Left lung (tissue), 10 donors: ENCODE results near the gene SLC7A1. TPM values are rescaled to one million over a fixed set of nuclear protein-coding genes. Genes with fewer than 3 reads are reported as not detected.
A peak's percentile ranks its signal among the peaks of the same experiment; 100 is the strongest.

ENCODE experiments used
- ATAC-seq: fragments of 200-7000 bp; cut with Tn5 transposase; one replicate; pipeline ENCODE4 v1.9.1; 2020; ENCODE audit warnings: moderate library complexity
- DNase-seq, 4 donors: peaks; one replicate each; pipeline ENCODE4 v3.0.0-alpha.2; 2013 to 2020
- H3K27ac ChIP-seq, 2 donors: fragments of 200-600 bp; sonication (generic) in 1 of 2; one replicate each; pipeline versions ENCODE4 v1.5.0 to v1.8.0; 2020 to 2021
- H3K27me3 ChIP-seq, 2 donors: fragments of 200-600 bp; sonication (generic) in 1 of 2; one replicate each; pipeline versions ENCODE4 v1.5.0 to v1.8.0; 2020 to 2021
- H3K36me3 ChIP-seq, 2 donors: fragments of 200-600 bp; sonication (generic) in 1 of 2; one replicate each; pipeline versions ENCODE4 v1.5.0 to v1.8.0; 2020 to 2021
- H3K4me1 ChIP-seq, 2 donors: fragments of 200-600 bp; one replicate each; pipeline ENCODE4 v1.8.0; 2021
- H3K4me3 ChIP-seq, 2 donors: fragments of 200-600 bp; sonication (generic) in 1 of 2; one replicate each; pipeline versions ENCODE4 v1.5.0 to v1.8.0; 2020 to 2021; ENCODE audit warnings: mild to moderate bottlenecking in 1 of 2
- H3K9me3 ChIP-seq, 2 donors: fragments of 200-600 bp; sonication (generic) in 1 of 2; one replicate each; pipeline versions ENCODE4 v1.5.0 to v1.8.0; 2020 to 2021
- intact Hi-C, 2 donors: fragments of 100-400 bp; cut with DNase I; formaldehyde crosslinking; loops; one replicate each; pipeline versions ENCODE4 v1.11.2 to v1.14.2; 2022
- polyA plus RNA-seq, 6 donors: library from polyadenylated mRNA; unstranded; fragments of 120-200 nt; gene quantifications; one replicate each; pipeline ENCODE4 v1.2.1, GENCODE V29; 2013; ENCODE audit not compliant: insufficient read length in 6 of 6
- total RNA-seq, 2 donors: library from RNA; stranded (reverse); fragmentation: NEBNext Ultra II Directional; extraction: Animal tissue kit (Norgen Biotek cat#: 25700); gene quantifications; one replicate each; pipeline ENCODE4 v1.2.1, GENCODE V29; 2021
- TF ChIP-seq, protein P1 (sequence below), 2 donors: fragments of 200-600 bp; sonication (generic) in 1 of 2; IDR thresholded peaks; one replicate each; pipeline versions ENCODE4 v1.5.0 to v1.8.0; 2021; ENCODE audit warnings: antibody characterized with exemption in 2 of 2
- donor health status: DM: no; HTN: yes; CAD: no.
- donor health status: DM: no; HTN: no; CAD: no.

SLC7A1 gene
- total and polyA plus RNA-seq, 8 donors: 10.0 to 54.2 (median 11.3) TPM

- Histone ChIP-seq H3K4me3 (no peak overlapping the region), H3K27ac (no peak overlapping the region), H3K27me3 (no peaks in the 10 kb centered on the region), H3K36me3 (no peaks in the 10 kb centered on the region), H3K9me3 (no peaks in the 10 kb centered on the region), H3K4me1 (peaks cover 0 to 1% of the 10 kb centered on the region in 2 donors)
- DNase-seq (no peak), ATAC-seq (peak; percentile 57)
- TF ChIP-seq, protein P1, sequence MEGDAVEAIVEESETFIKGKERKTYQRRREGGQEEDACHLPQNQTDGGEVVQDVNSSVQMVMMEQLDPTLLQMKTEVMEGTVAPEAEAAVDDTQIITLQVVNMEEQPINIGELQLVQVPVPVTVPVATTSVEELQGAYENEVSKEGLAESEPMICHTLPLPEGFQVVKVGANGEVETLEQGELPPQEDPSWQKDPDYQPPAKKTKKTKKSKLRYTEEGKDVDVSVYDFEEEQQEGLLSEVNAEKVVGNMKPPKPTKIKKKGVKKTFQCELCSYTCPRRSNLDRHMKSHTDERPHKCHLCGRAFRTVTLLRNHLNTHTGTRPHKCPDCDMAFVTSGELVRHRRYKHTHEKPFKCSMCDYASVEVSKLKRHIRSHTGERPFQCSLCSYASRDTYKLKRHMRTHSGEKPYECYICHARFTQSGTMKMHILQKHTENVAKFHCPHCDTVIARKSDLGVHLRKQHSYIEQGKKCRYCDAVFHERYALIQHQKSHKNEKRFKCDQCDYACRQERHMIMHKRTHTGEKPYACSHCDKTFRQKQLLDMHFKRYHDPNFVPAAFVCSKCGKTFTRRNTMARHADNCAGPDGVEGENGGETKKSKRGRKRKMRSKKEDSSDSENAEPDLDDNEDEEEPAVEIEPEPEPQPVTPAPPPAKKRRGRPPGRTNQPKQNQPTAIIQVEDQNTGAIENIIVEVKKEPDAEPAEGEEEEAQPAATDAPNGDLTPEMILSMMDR (IDR thresholded peaks at IDR 0.05): no peak
- intact Hi-C loops: no loop called here
Observed at GRCh38 chr13:29578300-29579085, 17.0 kb downstream of the SLC7A1 start.

DNA sequence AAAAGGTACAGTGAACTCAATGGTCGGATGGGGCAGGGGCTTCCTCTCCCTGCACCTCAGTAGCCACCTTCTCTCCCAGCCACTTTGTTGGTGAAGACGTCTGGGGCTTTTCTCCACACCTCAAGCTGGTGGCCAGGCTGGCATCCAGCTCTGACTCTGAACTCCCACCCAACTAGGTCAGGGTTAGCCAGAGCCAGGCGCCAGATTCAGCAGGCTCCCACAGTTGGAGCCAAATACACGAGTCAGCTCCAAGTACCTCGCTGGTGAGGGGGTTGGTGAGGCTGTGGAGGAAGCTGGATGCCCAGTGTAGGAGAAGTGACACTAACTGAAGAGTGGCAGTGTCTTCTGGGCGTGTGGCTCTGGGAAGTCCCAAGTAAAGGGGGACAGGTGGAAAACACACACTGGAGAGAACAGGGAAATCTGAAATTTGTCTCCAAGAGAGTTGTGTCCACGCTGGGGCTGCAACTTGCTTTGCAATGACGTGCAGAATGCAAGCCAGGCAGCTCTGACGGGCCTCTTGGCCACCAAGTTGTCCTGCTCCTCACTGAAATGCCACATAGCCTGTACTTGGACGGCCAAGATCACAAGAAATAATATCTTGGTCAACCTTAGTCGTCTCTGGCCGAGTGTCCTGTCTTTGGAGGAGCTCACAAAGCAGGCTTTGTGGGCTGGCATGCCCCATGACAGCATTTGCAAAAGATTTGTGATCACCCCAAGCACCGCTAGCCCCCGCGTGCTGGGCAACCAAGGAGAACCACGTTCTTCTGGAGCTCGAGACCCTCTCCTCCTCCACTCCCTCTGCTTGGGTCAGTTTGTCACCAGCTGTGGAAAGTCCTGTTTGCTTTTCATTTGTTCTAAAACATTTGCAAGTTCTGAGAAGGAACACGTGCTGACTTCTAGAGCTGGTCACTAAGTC, 18.1 kb downstream of the SLC7A1 start:
- TF ChIP-seq, protein P1 (IDR thresholded peaks at IDR 0.05): no peak
- Histone ChIP-seq H3K36me3 (no peaks in the 10 kb centered on the region), H3K4me1 (peaks cover 0 to 8% of the 10 kb centered on the region in 2 donors), H3K27me3 (no peaks in the 10 kb centered on the region), H3K27ac (no peak overlapping the region), H3K9me3 (no peaks in the 10 kb centered on the region), H3K4me3 (no peak overlapping the region)
- ATAC-seq: no peak
- intact Hi-C loops: no loop called here
- no peak for DNase-seq

- no peak overlapping the region for H3K4me3 ChIP-seq
- TF ChIP-seq, protein P1 (IDR thresholded peaks at IDR 0.05): no peak
- no peaks in the 10 kb centered on the region for H3K36me3 ChIP-seq
- DNase-seq (no peak), ATAC-seq (no peak)
- H3K4me1 ChIP-seq: peaks cover 0 to 8% of the 10 kb centered on the region in 2 donors
- intact Hi-C loops: no loop called here
- no peaks in the 10 kb centered on the region for H3K9me3 ChIP-seq
- no peaks in the 10 kb centered on the region for H3K27me3 ChIP-seq
- H3K27ac ChIP-seq: no peak overlapping the region
Observed at GRCh38 chr13:29576581-29576980, 18.9 kb downstream of the SLC7A1 start.

DNA sequence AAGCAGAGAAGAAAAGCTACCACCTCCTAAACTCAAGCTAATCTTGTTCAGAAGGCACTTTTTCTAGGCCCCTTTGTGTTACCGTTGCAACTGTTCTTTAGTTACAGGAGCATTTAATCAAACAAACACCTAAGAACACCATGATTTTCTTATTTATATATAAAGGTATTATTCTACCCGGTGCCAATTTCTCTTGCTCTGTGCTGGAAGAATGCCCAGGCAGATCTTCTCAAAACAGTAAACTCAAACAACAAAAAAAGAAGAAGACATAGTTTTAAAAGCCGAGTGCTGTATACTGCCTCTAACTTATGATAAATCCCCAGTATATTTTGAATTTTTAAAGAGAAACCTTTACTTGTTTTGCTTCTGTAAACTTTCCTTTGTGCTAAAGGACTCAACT, 20.4 kb downstream of the SLC7A1 start:
- DNase-seq (no peak), ATAC-seq (no peak)
- Histone ChIP-seq H3K4me3 (no peak overlapping the region), H3K9me3 (no peaks in the 10 kb centered on the region), H3K27me3 (no peaks in the 10 kb centered on the region), H3K27ac (no peak overlapping the region), H3K4me1 (peaks cover 0 to 8% of the 10 kb centered on the region in 2 donors), H3K36me3 (no peaks in the 10 kb centered on the region)
- intact Hi-C loops: no loop called here
- TF ChIP-seq, protein P1 (IDR thresholded peaks at IDR 0.05): no peak

DNA sequence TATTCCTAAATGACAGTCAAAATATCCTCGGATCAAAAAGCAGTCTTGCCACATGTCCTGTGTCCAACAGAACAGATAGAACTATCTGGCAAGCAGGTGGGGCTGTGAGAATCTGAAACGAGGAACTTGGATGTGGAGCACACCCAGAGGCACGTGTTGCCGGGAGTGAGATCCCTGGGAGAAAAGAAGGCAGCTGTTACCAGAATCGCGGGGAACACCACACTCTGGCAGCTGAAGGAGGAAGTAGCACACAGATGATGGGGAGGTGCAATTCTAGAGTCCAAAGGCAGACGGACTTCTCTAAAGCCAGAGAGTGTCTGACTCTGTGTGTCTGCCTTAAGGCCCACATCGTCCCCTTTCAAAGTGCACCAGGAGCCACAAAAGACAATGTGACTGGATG, 22.3 kb downstream of the SLC7A1 start:
- ATAC-seq (peak; percentile 62), DNase-seq (peak in 1 of 4 donors; percentile 52)
- TF ChIP-seq, protein P1 (IDR thresholded peaks at IDR 0.05): no peak
- H3K9me3 ChIP-seq: no peaks in the 10 kb centered on the region
- intact Hi-C loops: no loop called here
- no peaks in the 10 kb centered on the region for H3K36me3 ChIP-seq
- H3K4me3 ChIP-seq: no peak overlapping the region
- H3K27ac ChIP-seq: no peak overlapping the region
- peaks cover 0 to 8% of the 10 kb centered on the region in 2 donors for H3K4me1 ChIP-seq
- H3K27me3 ChIP-seq: no peaks in the 10 kb centered on the region
